Omental fat pad (tissue), 4 donors: Measurements from ENCODE around the gene RDH5. TPM values are rescaled to one million over a fixed set of nuclear protein-coding genes. Genes with fewer than 3 reads are reported as not detected.
A peak's percentile ranks its signal among the peaks of the same experiment; 100 is the strongest.

ENCODE experiments used
- ATAC-seq: fragments of 150-250 bp; one replicate; pipeline ENCODE4 v1.9.1; 2016; ENCODE audit warnings: mild to moderate bottlenecking, moderate library complexity; ENCODE audit not compliant: low FRiP score
- DNase-seq: peaks from one replicate; pipeline ENCODE4 v3.0.0-alpha.2; 2019; ENCODE audit warnings: low spot score
- total RNA-seq, 4 donors: library from RNA; depleted of rRNA; stranded (reverse); fragments of >200 nt; gene quantifications; one replicate each; pipeline ENCODE4 v1.1.0, GENCODE V29; 2016
- TF ChIP-seq, protein P1 (sequence below), 3 donors: fragments of 450-650 bp; IDR thresholded peaks; one replicate each; pipeline ENCODE4 v1.5.1; 2016 to 2017; ENCODE audit warnings: antibody characterized with exemption in 3 of 3, mild to moderate bottlenecking in 3 of 3, moderate library complexity in 2 of 3

Gene RDH5
- total RNA-seq, 4 donors from 2014 or later: 77.4 to 119 (median 100) TPM

DNA sequence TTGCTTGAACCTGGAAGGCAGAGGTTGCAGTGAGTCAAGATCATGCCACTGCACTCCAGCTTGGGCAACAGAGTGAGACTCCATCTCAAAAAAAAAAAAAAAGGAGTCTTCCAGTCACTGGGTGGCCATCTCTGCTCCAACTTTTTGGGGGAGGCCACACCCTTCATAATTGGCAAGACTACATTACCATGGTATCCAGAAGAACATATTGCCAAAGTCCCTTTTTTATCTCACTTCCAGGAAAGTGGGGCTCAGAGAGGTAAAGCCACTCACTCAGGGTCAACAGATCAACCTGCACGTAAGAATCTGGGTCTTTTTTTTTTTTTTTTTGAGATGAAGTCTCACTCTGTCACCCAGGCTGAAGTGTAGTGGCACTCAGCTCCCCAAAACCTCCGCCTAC, 13.7 kb downstream of the RDH5 start:
- ATAC-seq (no peak), DNase-seq (no peak)
- TF ChIP-seq, protein P1, sequence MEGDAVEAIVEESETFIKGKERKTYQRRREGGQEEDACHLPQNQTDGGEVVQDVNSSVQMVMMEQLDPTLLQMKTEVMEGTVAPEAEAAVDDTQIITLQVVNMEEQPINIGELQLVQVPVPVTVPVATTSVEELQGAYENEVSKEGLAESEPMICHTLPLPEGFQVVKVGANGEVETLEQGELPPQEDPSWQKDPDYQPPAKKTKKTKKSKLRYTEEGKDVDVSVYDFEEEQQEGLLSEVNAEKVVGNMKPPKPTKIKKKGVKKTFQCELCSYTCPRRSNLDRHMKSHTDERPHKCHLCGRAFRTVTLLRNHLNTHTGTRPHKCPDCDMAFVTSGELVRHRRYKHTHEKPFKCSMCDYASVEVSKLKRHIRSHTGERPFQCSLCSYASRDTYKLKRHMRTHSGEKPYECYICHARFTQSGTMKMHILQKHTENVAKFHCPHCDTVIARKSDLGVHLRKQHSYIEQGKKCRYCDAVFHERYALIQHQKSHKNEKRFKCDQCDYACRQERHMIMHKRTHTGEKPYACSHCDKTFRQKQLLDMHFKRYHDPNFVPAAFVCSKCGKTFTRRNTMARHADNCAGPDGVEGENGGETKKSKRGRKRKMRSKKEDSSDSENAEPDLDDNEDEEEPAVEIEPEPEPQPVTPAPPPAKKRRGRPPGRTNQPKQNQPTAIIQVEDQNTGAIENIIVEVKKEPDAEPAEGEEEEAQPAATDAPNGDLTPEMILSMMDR (IDR thresholded peaks at IDR 0.05): no peak

DNA sequence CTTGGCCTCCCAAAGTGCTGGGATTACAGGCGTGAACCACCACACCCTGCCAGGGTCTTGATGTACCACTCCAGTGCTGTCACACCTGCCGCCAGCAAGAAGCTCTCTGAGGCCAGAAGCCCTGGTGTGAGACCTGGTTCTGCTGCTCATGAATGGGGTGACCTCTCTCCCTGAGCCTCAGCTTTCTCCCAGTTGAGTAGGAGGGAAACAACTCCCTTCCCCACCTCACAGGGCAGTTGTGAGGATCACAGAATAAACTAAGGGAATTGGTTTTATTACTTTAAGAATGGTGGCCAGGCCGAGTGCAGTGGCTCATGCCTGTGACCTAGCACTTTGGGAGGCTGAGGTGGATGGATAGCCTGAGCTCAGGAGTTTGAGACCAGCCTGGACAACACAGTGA, 14.4 kb downstream of the RDH5 start:
- ATAC-seq (no peak), DNase-seq (no peak)
- TF ChIP-seq, protein P1 (IDR thresholded peaks at IDR 0.05): no peak

DNA sequence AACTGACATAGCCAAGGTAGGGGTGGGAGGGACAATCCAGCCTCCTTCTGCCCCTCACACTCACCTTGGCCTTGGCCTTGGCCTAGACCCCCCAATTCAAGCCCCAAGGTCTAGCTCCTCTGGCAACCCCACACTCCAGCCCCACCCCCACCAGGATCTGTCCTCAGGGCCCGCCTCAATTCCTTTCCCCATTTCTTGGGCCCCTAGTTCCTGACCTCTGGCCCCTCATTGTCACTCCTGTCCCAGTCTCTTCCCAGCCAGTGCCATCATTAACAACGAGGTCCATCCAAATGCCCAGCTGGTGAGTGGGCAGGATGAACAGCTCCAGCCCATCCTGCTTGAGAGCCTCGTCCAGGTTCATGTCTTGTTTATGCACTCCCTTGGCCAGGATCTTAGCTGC, 15.9 kb downstream of the RDH5 start:
- DNase-seq: no peak
- TF ChIP-seq, protein P1 (IDR thresholded peaks at IDR 0.05): no peak
- no peak for ATAC-seq

DNA sequence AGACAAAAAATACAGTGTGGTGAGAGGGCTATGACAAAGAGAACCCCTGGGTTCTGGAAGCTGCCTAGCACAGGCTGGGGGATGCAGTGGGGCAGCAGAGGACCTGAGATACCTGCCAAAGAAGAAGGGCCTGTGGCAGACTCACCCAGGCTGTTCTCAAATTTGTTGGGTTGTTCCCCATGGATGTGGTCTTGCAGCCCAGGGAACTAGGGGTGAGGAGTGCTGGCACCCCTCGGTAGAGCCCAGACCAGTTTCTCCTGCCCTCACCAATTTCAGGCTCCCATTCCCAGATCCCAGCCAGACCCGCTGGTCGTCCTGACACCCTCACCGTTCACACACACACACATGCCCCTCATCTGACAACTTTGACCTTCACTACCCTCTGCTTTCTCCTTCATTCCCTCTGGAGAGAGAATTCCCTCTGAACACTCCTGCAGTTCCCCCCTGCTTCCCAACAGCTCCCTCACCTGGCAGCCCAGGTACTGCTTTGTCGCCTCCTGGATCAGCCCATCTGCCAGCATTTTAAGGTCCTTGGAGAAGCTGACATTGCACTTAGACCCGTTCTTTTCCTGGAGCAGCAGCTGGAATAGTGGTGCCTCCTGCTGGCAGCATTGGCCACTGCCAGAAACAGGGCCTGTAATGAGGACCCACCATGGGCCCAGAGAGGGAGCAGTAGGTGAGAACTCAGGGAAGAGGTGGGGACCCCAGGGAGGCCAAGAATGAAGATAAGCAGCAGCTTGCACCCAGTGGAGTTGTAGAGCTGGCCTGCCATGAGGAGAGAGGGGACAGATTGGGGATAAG, 16.8 kb downstream of the RDH5 start:
- peak; percentile 54 for DNase-seq
- ATAC-seq: no peak
- TF ChIP-seq, protein P1 (IDR thresholded peaks at IDR 0.05): peak in 1 of 3 donors; percentile 8

DNA sequence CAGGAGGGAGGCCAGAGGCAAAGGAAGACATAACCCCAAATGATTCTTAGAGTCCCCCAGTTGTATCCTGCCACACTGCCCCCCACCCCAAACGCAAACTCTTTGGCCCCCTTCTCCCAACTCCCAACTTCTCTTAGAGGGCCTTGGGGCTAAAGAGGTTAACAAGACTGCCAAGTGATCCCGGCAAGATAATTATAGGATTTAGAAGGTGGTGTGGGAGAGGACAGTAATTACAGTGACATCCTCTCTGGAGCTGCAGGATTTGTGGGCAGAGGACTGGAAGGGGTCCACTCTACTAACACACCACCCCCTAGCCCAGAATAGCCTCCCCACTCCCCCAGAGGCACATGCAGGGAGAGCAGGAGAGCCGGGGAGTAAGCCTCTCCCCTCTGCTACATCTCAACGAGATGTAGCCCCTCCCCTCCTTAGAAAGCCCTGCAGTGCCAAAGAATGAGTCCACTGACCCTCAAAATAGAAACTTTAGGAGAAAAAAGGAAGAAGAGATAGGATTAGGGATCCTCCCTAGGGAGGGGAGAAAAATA, 17.5 kb downstream of the RDH5 start:
- TF ChIP-seq, protein P1 (IDR thresholded peaks at IDR 0.05): no peak
- DNase-seq: no peak
- peak; percentile 10 for ATAC-seq

DNA sequence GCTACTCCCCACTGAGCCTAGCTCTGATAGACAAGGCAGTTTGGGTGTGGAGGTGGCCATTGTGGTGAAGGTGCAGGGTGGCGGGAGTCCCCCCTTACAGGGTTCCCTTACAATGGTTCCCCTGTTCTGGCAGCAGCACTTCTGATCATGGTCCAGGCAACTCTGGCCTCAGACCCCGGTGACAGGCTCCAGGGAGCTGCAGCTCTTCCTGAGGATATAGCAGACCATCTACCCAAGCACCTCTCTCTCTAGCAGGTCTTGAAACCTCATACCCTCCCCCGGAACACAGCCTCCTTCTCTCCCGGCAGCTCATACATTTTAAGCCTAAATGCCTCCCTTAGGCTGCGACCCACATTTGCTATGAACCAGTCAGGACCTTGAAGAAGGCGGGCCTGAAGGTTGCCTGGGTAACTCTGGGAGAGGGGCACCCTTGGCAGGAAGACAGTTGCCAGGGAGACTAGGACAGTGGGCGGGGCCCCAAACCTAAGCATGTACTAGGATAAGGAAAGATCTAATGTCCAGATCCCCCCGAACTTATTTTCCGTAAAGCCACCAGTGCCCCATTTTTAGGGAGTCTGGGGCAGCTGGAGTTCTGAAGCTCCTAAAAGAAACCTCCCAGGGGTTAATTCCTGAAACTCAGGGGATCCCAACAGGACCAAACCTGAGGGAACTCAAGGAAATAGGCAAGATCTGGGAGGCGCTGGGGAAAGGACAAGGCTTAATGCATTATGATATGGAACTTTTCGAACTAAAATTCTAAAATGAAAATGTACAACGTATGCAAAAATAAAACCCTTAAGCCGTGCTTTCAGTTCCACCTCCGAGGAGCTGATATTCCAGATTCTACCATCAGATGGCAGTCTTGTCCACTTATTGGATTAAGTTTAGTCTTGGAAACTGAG, 18.2 kb downstream of the RDH5 start:
- TF ChIP-seq, protein P1 (IDR thresholded peaks at IDR 0.05): peak in 2 of 3 donors; percentile 41 to 73
- peak; percentile 61 for ATAC-seq
- DNase-seq: no peak
